Activated naive CD8-positive, alpha-beta T cell (primary cell): ENCODE results near the gene PAK4.

Source experiments
- H3K27ac Mint-ChIP-seq: one replicate; pipeline ENCODE4 v1.8.0; 2021; ENCODE audit warnings: mixed read lengths
- H3K27me3 Mint-ChIP-seq: one replicate; pipeline ENCODE4 v1.8.0; 2021; ENCODE audit warnings: mixed read lengths
- H3K36me3 Mint-ChIP-seq: one replicate; pipeline ENCODE4 v1.8.0; 2021; ENCODE audit warnings: mixed read lengths
- H3K4me1 Mint-ChIP-seq: one replicate; pipeline ENCODE4 v1.8.0; 2021; ENCODE audit warnings: low read depth, mixed read lengths
- H3K4me3 Mint-ChIP-seq: one replicate; pipeline ENCODE4 v1.8.0; 2021; ENCODE audit warnings: mild to moderate bottlenecking, mixed read lengths
- H3K9me3 Mint-ChIP-seq: one replicate; pipeline ENCODE4 v1.8.0; 2021; ENCODE audit warnings: low read depth, mixed read lengths

The PAK4 gene

DNA sequence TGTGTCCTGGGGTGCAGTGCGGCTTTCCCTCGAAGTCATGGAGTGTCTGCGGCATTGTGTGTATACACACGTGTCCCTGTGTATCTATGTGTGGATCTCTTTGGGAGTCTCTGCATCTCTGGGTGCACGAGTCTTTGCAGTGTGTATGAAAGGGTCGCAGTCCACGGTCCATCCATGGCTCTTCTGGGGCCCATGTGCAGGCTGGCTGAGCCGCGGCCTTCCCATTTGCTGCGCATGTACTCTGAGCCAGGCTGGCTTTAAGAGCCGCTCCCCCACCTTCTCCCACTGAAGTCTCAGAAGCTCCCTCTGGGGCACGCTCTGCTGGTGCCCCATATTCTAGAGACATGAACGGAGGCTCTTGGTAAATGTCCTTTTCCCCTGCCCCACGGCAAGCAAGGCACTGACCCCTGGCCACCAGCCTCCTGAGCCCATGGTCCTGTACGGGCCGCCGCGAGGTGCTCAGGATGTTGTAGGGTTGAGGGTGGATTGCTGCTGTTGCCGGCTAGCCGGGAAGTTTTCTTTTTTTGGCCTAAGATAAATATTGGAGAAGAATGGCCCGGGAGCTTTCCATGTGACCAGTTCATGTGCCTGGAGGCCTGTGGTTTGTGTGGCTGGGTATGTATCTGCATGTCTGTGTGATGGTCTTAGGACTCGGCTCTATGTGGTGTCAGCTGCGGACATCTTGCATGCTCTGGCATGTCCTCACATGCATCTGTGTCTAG lies 31.9 kb downstream of the PAK4 start:
- Mint-ChIP-seq H3K27me3 (no peaks in the 10 kb centered on the region), H3K36me3 (no peaks in the 10 kb centered on the region), H3K9me3 (no peaks in the 10 kb centered on the region), H3K4me1 (peaks cover 20% of the 10 kb centered on the region), H3K27ac (no peak overlapping the region), H3K4me3 (no peak overlapping the region)

DNA sequence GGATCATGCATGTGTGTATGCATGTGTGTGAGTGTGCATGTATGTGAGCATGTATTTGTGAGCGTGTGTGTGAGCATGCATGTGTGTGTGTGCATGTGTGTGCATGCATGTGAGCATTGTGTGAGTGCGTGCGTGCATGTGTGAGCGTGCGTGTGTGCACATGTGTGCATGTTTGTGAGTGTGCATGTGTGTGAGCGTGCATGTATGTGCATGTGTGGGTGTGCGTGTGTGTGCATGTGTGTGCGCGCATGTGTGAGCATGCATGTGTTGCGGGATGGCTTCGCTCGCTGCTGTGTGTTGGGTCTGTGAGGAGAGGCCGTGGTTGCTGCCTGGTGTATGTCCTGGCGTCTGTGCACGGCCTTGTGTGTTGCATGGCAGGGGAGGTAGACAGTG lies 32.4 kb downstream of the PAK4 start:
- H3K36me3 Mint-ChIP-seq = no peaks in the 10 kb centered on the region
- peaks cover 23% of the 10 kb centered on the region for H3K4me1 Mint-ChIP-seq
- no peaks in the 10 kb centered on the region for H3K9me3 Mint-ChIP-seq
- H3K27me3 Mint-ChIP-seq = no peaks in the 10 kb centered on the region
- no peak overlapping the region for H3K4me3 Mint-ChIP-seq
- no peak overlapping the region for H3K27ac Mint-ChIP-seq

DNA sequence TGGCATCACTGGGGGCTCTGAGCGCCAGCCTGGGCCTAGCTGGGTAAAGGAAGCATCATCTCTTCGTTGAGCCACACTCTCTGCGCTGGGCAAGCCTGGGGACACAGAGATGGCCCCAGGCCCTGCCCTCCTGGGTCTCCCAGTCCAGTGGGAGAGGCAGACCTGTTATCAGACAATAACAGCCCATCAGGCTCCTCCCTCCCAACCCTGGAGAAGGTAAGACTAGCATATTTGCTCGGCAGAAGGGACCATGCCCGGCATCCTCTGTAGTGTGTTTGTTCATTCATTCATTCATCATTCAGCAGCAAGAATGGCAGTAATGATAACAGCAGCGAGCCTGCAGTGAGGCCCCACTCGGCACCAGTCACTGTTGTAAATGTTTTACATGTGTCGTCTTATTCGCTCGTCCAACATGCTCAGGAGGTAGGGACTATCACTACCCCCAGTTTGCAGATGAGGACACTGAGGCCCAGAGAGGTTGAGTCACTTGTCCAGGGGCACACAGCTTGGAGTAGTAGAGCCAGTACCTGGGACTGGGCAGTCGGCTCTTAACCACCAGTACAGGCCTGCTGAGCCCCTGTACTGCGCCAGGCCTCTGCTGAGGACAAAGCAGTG lies 33.2 kb downstream of the PAK4 start:
- H3K27ac Mint-ChIP-seq = no peak overlapping the region

DNA sequence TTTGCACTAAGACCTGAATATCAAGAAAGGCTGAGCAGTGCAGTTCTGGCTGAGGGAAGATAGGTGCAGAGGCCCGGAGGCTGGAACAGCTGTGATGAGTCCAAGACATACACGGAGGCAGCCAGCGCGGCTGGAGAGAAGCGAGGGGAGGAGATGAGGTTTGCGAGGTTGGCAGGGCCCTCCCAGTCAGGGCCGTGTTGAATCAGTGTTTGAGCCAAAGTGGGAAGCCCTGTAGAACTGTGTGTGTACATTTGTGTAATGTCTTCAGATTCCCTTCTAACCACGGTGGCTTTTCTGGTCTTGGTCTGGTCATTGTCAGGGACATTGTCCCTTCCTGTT lies 34.9 kb downstream of the PAK4 start:
- Mint-ChIP-seq H3K27ac (no peak overlapping the region), H3K4me3 (no peak overlapping the region), H3K27me3 (no peaks in the 10 kb centered on the region), H3K9me3 (no peaks in the 10 kb centered on the region), H3K36me3 (no peaks in the 10 kb centered on the region), H3K4me1 (peaks cover 15% of the 10 kb centered on the region)

More for the DNA sequence above, 33.2 kb downstream of the PAK4 start:
- H3K36me3 Mint-ChIP-seq = no peaks in the 10 kb centered on the region
- H3K27me3 Mint-ChIP-seq = no peaks in the 10 kb centered on the region
- H3K4me3 Mint-ChIP-seq = no peak overlapping the region
- peaks cover 23% of the 10 kb centered on the region for H3K4me1 Mint-ChIP-seq
- no peaks in the 10 kb centered on the region for H3K9me3 Mint-ChIP-seq

DNA sequence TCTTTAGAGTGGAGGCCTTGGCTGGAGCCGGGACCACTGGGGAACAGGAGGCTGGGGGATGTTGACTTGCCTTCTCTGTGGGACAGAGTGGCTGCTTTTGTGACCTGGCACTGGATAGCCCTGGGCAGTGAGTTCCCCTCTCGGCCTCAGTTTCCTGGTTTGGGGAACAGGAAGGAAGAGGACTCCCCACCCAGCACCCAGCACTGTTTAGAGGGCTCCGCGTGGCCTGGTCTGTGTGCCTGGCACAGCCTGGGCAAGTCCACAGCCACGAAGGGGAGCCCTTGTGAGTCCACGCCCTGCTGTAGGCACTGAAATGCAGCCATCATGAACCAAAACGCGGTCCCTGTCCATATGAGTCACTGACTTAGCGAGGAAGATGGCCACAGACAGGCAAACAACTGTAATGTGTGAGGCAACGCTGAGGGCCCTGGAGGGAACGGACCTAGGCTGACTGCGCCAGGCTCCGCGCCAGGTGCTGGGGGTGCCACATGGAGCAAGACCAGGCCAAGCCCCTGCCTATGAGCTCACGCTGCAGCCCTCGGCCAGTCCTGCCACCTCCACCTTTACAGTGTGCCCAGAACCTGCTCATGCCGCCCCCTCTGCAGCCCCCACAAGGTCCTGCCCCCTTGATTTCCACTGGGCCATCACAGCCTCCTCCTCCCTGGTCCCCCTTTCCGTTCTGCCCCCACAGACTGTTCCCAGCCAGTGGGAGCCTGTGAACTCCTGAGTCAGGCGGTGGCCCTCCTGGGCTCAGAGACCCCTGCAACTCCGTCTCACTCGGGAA lies 35.5 kb downstream of the PAK4 start:
- no peak overlapping the region for H3K4me3 Mint-ChIP-seq
- H3K27ac Mint-ChIP-seq = no peak overlapping the region
- no peaks in the 10 kb centered on the region for H3K36me3 Mint-ChIP-seq

DNA sequence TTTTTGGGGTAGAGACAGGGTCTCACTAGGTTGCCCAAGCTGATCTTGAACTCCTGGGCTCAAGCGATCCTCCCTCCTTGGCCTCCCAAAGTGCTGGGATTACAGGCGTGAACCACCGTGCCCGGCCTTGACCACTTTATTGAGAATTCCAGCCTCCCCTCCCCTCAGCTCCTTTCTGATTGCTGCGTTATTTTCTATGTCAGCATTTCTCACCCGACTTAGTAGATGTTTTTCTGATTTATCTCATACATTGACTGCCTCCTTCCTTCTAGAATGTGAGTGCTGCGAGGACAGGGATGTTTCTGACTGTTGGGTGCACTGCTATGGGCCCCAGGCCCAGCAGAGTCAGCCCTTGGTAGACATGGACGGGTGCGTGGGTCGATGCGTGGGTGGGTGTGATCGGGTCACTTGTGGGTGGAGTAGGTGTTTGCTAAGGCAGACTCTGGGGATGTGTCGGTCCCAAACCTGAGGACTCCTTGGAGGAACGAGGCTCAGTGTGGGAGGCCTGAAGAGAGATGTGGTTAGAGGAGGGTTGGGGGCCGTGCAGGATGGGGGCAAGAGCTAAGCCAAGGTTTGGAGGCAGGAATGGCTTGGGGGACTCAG lies 37.0 kb downstream of the PAK4 start:
- H3K27ac Mint-ChIP-seq = no peak overlapping the region

More for the DNA sequence above, 35.5 kb downstream of the PAK4 start:
- Mint-ChIP-seq H3K4me1 (peaks cover 13% of the 10 kb centered on the region), H3K9me3 (no peaks in the 10 kb centered on the region), H3K27me3 (no peaks in the 10 kb centered on the region)

DNA sequence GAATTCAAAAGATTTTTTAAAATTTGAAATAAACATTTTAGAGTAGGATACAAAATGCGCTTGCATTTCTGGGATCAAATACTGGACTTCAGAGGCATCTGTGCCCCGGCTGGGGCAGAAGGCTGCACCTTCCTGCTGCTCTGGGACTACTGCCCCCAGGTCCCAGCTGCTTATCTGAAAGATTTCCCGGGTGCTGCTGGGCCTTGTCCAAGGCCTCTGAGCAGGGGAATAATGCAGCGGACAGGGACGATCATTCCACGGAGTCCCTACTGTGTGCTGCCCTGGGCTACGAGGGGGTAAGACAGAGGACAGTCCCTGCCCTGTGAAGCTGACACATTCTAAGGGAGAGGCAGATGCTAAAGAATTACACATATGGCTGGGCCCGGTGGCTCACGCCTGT lies 38.0 kb downstream of the PAK4 start:
- Mint-ChIP-seq H3K27ac (no peak overlapping the region), H3K36me3 (no peaks in the 10 kb centered on the region), H3K9me3 (no peaks in the 10 kb centered on the region), H3K27me3 (no peaks in the 10 kb centered on the region), H3K4me1 (peaks cover 6% of the 10 kb centered on the region), H3K4me3 (no peak overlapping the region)

More for the DNA sequence above, 37.0 kb downstream of the PAK4 start:
- Mint-ChIP-seq H3K4me1 (peaks cover 11% of the 10 kb centered on the region), H3K4me3 (no peak overlapping the region), H3K9me3 (no peaks in the 10 kb centered on the region), H3K27me3 (no peaks in the 10 kb centered on the region), H3K36me3 (no peaks in the 10 kb centered on the region)

DNA sequence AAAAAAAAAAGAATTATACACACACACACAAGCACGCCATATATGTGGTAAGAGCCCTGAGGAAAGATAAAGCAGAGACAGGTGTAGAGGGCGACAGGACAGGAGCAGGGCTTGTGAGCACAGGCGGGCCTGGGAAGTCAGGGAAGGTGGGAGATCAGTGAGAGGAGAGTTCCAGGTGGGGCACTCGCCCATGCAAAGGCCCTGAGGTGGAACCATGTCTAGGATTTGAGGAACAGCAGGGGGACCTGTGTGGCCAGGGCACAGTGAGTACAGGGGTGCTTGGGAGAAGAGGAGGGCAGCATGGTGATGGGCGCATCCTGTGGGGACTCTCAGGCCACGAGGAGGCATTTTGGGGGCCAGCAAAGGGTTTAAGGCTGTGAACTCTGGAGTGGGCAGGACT lies 38.7 kb downstream of the PAK4 start:
- Mint-ChIP-seq H3K36me3 (no peaks in the 10 kb centered on the region), H3K4me3 (no peak overlapping the region), H3K27ac (no peak overlapping the region), H3K4me1 (peaks cover 4% of the 10 kb centered on the region), H3K9me3 (no peaks in the 10 kb centered on the region), H3K27me3 (no peaks in the 10 kb centered on the region)

DNA sequence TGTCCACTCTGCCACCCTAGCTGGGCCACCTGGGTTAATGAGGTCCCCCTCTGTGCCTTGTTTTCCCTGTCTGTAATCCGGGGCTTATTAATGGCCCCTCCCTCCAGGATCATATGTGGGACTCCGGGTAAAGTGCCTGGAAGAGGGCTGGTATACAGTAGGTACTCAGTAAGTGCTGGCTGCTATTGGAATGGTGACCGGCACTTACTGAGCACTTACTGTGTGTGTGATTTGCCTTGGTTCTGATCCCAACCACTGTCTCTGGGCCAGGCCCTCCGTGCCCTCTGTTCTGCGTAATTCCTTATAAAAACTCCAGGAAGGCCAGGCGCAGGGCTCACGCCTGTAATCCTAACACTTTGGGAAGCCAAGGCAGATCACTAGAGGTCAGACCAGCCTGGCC lies 40.3 kb downstream of the PAK4 start:
- H3K4me1 Mint-ChIP-seq = peaks cover 4% of the 10 kb centered on the region
- H3K4me3 Mint-ChIP-seq = no peak overlapping the region
- H3K36me3 Mint-ChIP-seq = no peaks in the 10 kb centered on the region
- H3K27ac Mint-ChIP-seq = no peak overlapping the region
- no peaks in the 10 kb centered on the region for H3K27me3 Mint-ChIP-seq
- no peaks in the 10 kb centered on the region for H3K9me3 Mint-ChIP-seq

DNA sequence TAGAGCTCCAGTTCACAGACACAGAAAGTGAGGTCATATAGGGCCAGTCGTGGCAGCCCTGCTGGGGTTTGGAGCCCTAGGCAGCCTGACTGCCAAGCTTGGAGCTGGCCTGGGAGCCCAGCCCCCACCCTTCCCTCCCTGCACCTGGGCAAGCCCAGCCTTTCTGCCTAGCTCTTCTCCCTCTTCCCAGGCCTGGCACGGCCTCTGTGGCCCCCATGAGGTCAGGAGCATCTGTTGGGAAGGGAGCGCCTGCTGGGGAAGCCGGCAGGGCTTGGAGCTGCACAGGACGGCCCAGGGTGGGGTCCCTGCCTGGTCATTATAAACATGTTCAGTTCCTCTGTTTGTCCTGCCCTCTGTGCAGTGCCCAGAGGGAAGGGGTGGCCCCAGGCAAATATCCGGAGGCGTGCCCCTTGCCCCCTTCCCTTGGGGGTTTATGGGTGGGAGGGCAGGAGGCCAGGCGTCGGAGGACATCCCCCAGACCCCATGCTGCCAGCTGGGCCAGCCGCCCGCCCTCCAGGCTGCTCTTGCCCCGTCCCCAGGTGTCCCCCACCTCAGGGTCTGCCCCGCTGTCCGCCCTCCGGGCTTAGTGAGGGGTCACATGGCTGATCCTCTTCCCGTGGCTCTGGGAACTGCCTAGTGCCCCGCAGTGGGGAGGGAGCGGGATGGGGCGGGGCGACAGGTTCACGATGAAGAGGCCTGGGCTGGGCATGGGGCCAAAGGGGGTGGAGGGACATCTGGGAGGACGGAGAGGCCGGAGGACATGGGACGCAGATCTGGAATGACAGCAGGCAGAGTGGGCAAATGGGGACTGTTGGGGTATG lies 41.2 kb downstream of the PAK4 start:
- no peaks in the 10 kb centered on the region for H3K36me3 Mint-ChIP-seq
- H3K27me3 Mint-ChIP-seq = no peaks in the 10 kb centered on the region
- no peak overlapping the region for H3K4me3 Mint-ChIP-seq
- no peaks in the 10 kb centered on the region for H3K9me3 Mint-ChIP-seq
- H3K4me1 Mint-ChIP-seq = peaks cover 4% of the 10 kb centered on the region
- no peak overlapping the region for H3K27ac Mint-ChIP-seq

DNA sequence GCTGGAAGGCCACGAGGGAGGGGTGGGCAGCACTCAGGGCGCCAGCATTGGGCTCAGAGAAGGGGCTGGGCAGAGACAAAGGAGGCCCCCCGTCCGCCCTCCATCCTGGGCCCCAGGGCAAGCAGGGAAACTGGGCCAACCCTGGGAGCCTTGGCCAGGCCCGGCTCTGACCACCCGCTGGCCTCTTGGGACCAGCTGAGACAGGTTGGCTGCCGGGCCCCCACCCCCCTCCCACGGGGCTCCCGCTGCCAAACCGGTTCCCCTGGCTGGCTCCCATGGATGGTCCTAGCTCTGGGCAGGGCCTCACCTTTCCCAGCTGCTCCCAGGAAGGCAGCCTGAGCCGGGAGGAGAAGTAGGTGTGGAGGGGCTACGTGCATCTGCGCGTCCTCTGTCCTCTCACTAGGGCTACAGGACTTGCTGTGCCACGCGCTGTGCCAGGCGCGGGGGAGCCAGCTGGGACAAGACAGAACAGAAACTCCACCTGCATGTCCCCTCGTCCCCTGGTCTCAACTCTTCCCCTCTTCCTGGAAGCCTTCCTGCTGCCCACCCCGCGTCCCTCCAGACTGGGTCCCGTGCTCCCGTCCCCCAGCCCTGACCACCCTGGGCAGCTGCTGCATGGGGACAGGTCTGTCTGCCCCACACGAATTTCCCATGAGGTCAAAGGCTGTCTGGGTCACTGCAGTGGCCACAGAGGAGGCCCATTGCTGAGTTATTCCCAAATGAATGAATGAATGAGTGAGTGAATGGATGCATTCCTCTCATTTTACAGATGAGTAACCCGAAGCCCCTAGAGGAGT lies 42.1 kb downstream of the PAK4 start:
- H3K36me3 Mint-ChIP-seq = no peaks in the 10 kb centered on the region
- H3K9me3 Mint-ChIP-seq = no peaks in the 10 kb centered on the region
- H3K27ac Mint-ChIP-seq = no peak overlapping the region
- no peaks in the 10 kb centered on the region for H3K27me3 Mint-ChIP-seq
- H3K4me1 Mint-ChIP-seq = peaks cover 1% of the 10 kb centered on the region
- no peak overlapping the region for H3K4me3 Mint-ChIP-seq

DNA sequence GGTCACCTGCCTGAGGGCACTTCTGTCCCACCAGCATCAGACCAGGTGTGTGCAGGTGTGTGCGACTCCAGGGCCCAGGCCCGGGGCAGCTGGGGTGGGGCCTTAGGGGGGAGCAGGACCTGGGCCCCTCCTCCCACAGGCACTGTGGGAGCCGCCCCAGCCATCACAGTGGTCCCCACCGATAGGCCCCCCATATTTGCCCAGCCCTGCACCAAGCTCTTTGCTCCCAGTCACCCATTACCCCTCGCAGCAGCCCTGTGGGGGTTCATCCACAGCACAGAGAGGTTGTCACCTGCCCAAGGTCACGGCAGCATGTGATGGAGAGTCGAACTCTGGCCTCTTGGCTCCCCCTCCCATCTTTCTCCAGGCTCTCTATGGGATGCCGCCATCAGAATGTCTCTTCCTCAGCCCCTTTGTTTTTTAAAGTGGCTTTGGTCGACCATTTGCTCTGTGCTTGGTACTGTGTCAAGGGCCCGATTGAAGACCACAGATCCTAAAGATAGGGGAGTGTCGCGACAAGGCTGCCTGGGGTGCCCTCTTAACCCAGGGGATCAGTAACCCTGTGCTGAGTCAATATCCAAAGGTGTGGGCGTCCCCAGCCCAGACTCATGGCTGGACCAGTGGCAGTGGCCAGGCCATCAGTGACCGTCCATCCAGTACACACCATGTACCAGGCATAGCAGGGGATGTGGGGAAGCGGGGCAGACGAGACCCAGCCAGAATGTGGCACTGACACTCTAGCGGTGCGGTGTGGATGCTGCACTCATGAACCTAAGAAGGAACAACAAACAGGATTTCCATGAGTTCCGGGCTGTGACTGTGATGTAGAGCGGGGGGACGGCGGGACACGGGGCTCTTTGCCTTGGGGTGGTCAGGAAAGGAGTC lies 42.9 kb downstream of the PAK4 start:
- H3K27me3 Mint-ChIP-seq = no peaks in the 10 kb centered on the region
- H3K4me3 Mint-ChIP-seq = no peak overlapping the region
- H3K9me3 Mint-ChIP-seq = no peaks in the 10 kb centered on the region
- no peak overlapping the region for H3K27ac Mint-ChIP-seq
- no peaks in the 10 kb centered on the region for H3K4me1 Mint-ChIP-seq
- no peaks in the 10 kb centered on the region for H3K36me3 Mint-ChIP-seq

DNA sequence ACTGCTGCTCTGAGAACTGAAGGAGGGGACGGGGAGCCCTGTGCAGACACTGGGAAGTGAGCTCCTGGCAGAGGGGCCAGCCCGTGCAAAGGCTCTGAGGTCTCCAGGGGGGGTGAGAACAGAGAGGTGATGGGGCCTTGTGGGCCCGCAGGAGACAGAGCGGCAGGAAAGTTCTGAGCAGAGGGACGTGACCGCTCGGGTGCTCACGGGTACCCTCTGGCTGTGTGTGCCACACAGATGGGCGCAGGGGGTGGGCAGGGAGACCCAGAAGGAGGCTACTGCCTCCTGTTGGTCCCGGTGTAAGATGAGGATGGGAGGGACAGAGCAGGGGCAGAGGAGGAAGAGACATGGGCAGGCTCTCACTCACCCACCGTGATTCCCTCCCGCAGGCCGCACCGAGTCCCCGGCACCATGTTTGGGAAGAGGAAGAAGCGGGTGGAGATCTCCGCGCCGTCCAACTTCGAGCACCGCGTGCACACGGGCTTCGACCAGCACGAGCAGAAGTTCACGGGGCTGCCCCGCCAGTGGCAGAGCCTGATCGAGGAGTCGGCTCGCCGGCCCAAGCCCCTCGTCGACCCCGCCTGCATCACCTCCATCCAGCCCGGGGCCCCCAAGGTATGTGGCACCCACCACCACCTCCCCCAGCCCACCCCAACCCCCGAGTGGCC lies 43.7 kb downstream of the PAK4 start:
- Mint-ChIP-seq H3K4me1 (no peaks in the 10 kb centered on the region), H3K9me3 (no peaks in the 10 kb centered on the region), H3K27ac (no peak overlapping the region), H3K27me3 (no peaks in the 10 kb centered on the region), H3K4me3 (no peak overlapping the region), H3K36me3 (no peaks in the 10 kb centered on the region)
